Activated CD8-positive, alpha-beta memory T cell treated with anti-CD3 and anti-CD28 coated beads, Interleukin-2, amount 10 ng/mL, durations not matched to agents 7 days and 5 days (primary cell): ENCODE results near the gene FUT6. TPM values are rescaled to one million over a fixed set of nuclear protein-coding genes. Genes with fewer than 3 reads are reported as not detected.

ENCODE experiments used
- ATAC-seq: fragments of 150-1000 bp; cut with Tn5 transposase; one replicate; pipeline ENCODE4 v1.10.0; 2021; ENCODE audit warnings: moderate library complexity
- CTCF ChIA-PET: fragments of 350-600 bp; sonication (Branson Sonifier 250); formaldehyde crosslinking; loops from one replicate; lab custom pipeline; 2021; ENCODE audit warnings: antibody characterized with exemption; lab: Charles Lee
- DNase-seq: peaks from one replicate; pipeline ENCODE4 v3.0.0-alpha.2; 2020
- H3K27ac Mint-ChIP-seq: one replicate; pipeline ENCODE4 v1.8.0; 2021; ENCODE audit warnings: mild to moderate bottlenecking, mixed read lengths
- H3K27me3 Mint-ChIP-seq: one replicate; pipeline ENCODE4 v1.8.0; 2021; ENCODE audit warnings: mixed read lengths
- H3K36me3 Mint-ChIP-seq: one replicate; pipeline ENCODE4 v1.8.0; 2021; ENCODE audit warnings: mild to moderate bottlenecking, mixed read lengths
- H3K4me1 Mint-ChIP-seq: one replicate; pipeline ENCODE4 v1.8.0; 2021; ENCODE audit warnings: mixed read lengths
- H3K4me3 Mint-ChIP-seq: one replicate; pipeline ENCODE4 v1.8.0; 2021; ENCODE audit warnings: mild to moderate bottlenecking, moderate library complexity, mixed read lengths
- H3K9me3 Mint-ChIP-seq: one replicate; pipeline ENCODE4 v1.8.0; 2022; ENCODE audit warnings: low read depth, mixed read lengths
- total RNA-seq, 2 experiments: library from RNA; stranded (reverse); gene quantifications; one replicate each; pipeline ENCODE4 v1.2.3, GENCODE V29; 2021

Gene FUT6
- total RNA-seq, 2 experiments from 2014 or later, result not detected

GRCh38 chr19:5803441-5803751, 36.1 kb downstream of the FUT6 start:
- Mint-ChIP-seq H3K36me3 (no peaks in the 10 kb centered on the region), H3K9me3 (no peaks in the 10 kb centered on the region), H3K27ac (no peak overlapping the region), H3K4me1 (peaks cover 19% of the 10 kb centered on the region), H3K4me3 (peak overlapping the region; percentile 64), H3K27me3 (peaks cover 47% of the 10 kb centered on the region)
- DNase-seq, result no peak
- ATAC-seq, result no peak
- CTCF ChIA-PET, result interaction anchor here (0.7 to 2.4 kb wide), 45 partner anchors 10 to 476 kb away, joined by 3 to 62 read pairs (median 5); partner anchors contain the start of genes CATSPERD, DUS3L, LONP1 and NDUFA11

DNA sequence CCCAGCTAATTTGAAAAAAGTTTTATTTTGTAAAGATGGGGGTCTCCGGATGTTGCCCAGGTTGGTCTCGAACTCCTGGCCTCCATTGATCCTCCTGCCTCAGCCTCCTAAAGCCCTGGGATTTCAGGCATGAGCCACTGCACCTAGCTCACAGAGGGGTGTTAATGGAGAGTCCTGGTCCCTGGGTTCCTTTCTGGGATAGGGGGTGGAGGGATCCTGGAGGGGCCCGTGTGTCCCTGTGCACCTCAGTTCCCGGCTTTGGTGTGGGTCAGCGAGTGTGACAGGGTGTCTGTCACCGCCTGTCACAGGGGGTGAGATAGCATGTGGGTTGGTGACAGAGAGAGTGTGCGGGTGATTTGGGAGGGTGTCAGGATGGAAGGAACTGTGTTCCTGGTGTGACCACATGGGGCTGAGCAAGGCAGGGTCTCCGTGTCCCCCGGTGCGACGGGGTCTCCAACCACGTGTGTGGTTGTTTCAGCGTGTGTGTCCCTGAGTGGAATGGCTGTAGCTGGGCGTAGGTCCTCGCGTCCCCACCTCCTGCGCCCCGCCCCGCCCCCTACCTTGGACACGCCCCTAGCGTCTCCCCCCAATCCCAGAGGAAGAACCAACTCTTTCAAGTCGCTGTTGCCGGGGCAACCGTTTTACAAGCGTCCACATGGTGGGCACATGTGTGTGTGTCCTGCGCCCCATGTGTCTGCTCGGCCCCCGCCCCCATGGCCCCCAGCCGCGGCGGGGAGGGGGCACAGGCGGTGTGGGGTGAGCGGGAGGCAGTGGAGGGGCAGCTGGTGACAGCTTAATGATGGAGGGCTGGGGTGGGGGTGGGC, 37.5 kb downstream of the FUT6 start:
- DNase-seq (peak; percentile 42), ATAC-seq (no peak)
- H3K9me3 Mint-ChIP-seq, result no peaks in the 10 kb centered on the region
- no peaks in the 10 kb centered on the region for H3K36me3 Mint-ChIP-seq
- CTCF ChIA-PET, result interaction anchor here (0.9 to 1.5 kb wide), 2 partner anchors 84 to 220 kb away, joined by 3 to 5 read pairs; no protein-coding TSS in a partner anchor
- H3K4me3 Mint-ChIP-seq, result no peak overlapping the region
- H3K27me3 Mint-ChIP-seq, result peaks cover 42% of the 10 kb centered on the region
- no peak overlapping the region for H3K27ac Mint-ChIP-seq
- H3K4me1 Mint-ChIP-seq, result peaks cover 19% of the 10 kb centered on the region

DNA sequence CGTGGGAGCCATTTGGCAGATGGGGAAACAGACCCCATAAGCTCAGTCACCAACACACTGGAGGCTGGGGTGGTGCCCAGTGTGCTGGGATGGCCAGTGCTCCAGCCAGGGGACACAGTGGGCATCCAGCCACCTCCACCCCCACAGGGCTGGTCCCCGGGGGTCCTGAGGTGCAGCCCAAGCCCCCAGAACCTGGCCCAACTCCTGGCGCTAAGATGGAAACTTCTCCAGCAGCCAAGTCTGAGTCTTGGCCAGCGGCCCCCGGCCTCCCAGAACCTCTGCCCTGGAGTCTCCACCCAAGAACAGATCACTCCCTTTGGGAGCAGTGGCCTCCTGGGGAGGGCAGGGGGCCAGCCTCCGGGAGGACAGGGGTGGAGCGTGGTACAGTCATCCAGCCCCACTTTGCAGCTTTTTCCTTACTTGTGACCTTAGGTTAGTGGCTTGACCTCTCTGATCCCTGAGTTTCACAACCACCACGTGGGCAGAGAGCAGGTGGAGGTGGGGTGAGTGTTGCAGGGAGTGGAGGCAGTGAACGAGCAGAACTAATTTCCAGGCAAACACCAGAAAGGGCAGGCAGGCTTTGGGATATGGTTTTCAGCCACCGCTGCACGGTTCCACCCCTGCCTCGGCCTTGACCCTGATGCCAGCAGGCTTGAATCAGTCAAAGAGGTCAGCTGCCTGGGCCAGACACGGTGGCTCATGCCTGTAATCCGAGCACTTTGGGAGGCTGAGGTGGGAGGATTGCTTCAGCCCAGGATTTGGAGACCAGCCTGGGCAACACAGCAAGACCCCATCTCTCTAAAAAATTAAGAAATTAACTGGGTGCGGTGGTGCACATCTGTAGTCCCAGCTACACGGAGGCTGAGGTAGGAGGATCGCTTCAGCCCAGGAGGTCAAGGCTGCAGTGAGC, 38.9 kb downstream of the FUT6 start:
- peaks cover 30% of the 10 kb centered on the region for H3K27me3 Mint-ChIP-seq
- no peak for ATAC-seq
- no peaks in the 10 kb centered on the region for H3K36me3 Mint-ChIP-seq
- no peaks in the 10 kb centered on the region for H3K9me3 Mint-ChIP-seq
- CTCF ChIA-PET, result interaction anchor here (1.1 to 1.5 kb wide), 3 partner anchors 10 to 222 kb away, joined by 3 to 5 read pairs (median 4); partner anchors contain the start of gene DUS3L
- no peak overlapping the region for H3K4me3 Mint-ChIP-seq
- DNase-seq, result no peak
- H3K4me1 Mint-ChIP-seq, result peaks cover 19% of the 10 kb centered on the region
- H3K27ac Mint-ChIP-seq, result no peak overlapping the region

DNA sequence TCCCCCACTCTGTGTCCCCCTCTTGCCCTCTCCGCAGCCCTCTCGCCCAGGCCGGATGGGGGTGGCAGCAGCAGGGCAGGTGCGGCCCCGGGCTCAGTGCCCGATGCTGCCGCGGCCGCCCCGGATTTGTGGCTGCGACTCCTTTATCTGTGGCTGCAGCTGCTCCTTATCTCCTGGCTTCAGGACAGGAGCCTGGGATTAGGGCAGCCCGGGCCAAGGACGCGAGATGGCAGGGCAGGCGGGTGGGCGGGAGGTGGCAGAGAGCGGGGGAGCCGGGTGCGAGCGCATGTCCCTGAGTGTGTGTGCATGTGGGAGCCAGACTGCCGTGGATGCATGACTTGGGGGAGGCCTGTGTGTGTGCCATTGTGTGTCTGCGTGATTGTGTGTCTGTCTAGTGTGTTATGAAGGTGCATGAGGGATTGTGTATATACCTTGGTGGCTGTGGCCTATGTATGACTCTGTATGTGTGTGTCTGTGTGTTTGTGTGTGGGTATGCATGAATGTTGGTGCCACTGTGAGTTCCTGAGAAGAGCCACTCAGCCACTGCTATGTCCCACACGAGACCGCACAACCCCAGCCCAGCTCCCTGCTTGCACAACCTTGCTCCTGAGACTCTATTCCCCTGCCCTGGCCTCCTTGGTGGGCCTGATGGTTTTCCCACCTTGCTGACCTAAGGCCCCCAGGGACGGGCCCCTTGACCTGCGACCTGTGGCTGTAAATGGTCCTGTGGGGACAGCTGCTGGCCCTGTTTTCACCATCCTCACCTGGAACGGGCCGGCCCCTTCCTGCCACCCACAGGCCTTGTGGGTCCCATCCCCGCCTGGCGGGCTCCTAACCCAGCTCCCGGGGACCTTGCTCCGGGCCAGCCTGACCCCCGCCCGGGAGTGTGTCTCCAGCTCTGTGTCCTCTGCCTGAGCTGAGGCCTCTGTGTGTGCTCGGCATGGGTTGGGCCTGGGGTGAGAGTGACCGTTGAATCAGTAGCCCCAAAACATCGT, 40.0 kb downstream of the FUT6 start:
- H3K36me3 Mint-ChIP-seq, result no peaks in the 10 kb centered on the region
- no peak overlapping the region for H3K4me3 Mint-ChIP-seq
- H3K4me1 Mint-ChIP-seq, result peaks cover 19% of the 10 kb centered on the region
- ATAC-seq (no peak), DNase-seq (no peak)
- CTCF ChIA-PET, result interaction anchor here (1.1 kb wide), 2 partner anchors 9 to 113 kb away, joined by 3 to 4 read pairs; partner anchors contain the start of gene DUS3L
- no peak overlapping the region for H3K27ac Mint-ChIP-seq
- peaks cover 26% of the 10 kb centered on the region for H3K27me3 Mint-ChIP-seq
- H3K9me3 Mint-ChIP-seq, result no peaks in the 10 kb centered on the region

DNA sequence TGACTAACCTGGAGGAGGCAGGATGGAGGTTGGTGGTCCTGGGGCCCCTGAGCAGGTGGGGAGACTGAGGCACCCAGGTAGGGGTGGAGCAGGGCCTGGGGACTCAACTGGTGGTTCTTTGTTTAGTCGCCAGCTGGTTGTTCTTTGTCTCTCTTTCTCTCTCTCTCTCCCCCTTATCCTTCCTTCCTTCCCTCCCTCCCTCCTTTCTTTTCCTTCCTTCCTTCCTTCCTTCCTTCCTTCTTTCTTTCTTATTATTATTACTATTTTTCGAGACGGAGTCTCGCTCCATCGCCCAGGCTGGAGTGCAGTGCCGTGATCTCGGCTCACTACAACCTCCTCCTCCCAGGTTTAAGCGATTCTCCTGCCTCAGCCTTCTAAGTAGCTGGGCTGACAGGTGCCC, 41.3 kb downstream of the FUT6 start:
- no peak overlapping the region for H3K4me3 Mint-ChIP-seq
- peaks cover 18% of the 10 kb centered on the region for H3K27me3 Mint-ChIP-seq
- DNase-seq (no peak), ATAC-seq (no peak)
- no peaks in the 10 kb centered on the region for H3K9me3 Mint-ChIP-seq
- no peaks in the 10 kb centered on the region for H3K36me3 Mint-ChIP-seq
- CTCF ChIA-PET, result no interaction called here
- H3K4me1 Mint-ChIP-seq, result peaks cover 8% of the 10 kb centered on the region
- H3K27ac Mint-ChIP-seq, result no peak overlapping the region

GRCh38 chr19:5795382-5795919, 44.1 kb downstream of the FUT6 start:
- Mint-ChIP-seq H3K9me3 (no peaks in the 10 kb centered on the region), H3K27me3 (peaks cover 7% of the 10 kb centered on the region), H3K36me3 (peaks cover under 1% of the 10 kb centered on the region), H3K27ac (no peak overlapping the region), H3K4me3 (no peak overlapping the region), H3K4me1 (peaks cover 4% of the 10 kb centered on the region)
- no peak for ATAC-seq
- CTCF ChIA-PET, result interaction anchor here (3.2 to 8.0 kb wide), 2 partner anchors 9 to 106 kb away, joined by 15 to 62 read pairs; partner anchors contain the start of genes NRTN and RPL36
- no peak for DNase-seq

GRCh38 chr19:5793188-5793587, 46.3 kb downstream of the FUT6 start:
- Mint-ChIP-seq H3K27ac (no peak overlapping the region), H3K36me3 (peaks cover 14% of the 10 kb centered on the region), H3K27me3 (no peaks in the 10 kb centered on the region), H3K4me1 (peaks cover 12% of the 10 kb centered on the region), H3K4me3 (no peak overlapping the region), H3K9me3 (no peaks in the 10 kb centered on the region)
- CTCF ChIA-PET, result interaction anchor here (0.7 to 8.0 kb wide), 6 partner anchors 8 to 245 kb away, joined by 3 to 62 read pairs (median 6); partner anchors contain the start of genes NRTN, PRR22 and RPL36
- no peak for DNase-seq
- no peak for ATAC-seq

DNA sequence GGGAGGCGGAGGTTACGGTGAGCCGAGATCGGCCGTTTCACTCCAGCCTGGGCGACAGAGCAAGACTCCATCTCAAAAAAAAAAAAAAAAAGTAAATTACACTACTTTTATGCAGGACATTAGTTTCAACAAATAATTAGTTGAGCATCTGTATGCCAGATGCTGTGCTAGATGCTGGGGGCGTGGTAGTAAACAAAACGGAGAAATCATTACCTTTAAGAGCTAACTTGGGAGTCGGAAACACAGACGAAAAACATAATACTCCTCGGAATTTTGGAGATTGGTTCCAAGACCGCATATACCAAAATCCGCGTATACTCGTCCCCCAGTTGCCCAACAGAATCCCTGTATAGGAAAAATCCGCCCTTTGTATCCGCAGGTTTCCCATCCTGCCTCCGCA, 47.3 kb downstream of the FUT6 start:
- H3K4me1 Mint-ChIP-seq, result peaks cover 12% of the 10 kb centered on the region
- peaks cover 17% of the 10 kb centered on the region for H3K36me3 Mint-ChIP-seq
- DNase-seq (no peak), ATAC-seq (no peak)
- no peaks in the 10 kb centered on the region for H3K27me3 Mint-ChIP-seq
- H3K9me3 Mint-ChIP-seq, result no peaks in the 10 kb centered on the region
- CTCF ChIA-PET, result interaction anchor here (1.1 to 8.0 kb wide), 3 partner anchors 12 to 71 kb away, joined by 3 to 62 read pairs (median 4); partner anchors contain the start of gene NRTN
- H3K4me3 Mint-ChIP-seq, result no peak overlapping the region
- H3K27ac Mint-ChIP-seq, result no peak overlapping the region

DNA sequence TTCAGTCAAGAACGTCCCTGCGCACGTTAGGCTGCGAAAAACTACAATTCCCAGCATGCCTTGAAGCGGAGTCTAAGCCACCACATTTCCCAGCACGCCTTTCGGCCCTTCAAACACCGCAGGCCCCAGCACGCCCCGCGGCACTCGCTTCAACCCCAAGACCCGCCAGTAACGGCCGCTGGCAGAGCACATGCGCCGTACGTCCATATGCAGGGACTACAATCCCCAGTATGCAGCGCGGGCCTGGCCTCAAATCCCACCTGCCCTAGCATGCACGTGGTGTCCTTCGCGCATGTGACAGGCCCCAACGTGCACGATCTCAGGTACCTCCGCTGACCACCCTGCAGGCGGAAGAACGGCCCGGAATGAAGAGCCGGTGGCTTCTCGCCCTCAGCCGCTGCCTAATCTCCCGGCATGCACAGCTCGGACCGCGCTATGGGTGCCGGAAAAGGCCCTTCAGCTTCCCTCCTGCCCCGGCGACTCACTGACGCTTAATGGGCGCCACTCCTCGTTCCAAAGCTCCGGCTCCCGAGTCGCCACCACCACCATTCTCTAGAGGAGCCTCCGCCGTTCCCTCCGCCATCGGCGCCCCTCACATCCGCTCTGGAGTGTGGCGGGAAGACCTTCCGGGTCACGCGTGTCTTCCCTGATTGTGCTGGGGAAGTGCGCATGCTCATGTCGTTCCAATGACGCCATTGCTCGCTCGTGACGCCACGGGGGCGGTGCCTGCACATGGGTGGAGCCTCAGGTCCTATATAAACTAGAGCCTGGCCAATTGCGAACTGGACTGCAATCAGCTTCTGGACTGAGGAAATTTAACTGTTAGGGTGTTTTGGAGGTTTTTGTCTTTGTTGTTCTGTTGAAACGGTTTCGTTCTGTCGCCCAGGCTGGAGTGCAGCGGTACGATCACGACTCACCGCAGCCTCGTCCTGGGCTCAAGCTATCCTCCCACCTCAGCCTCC, 48.7 kb downstream of the FUT6 start, which contains the start of gene DUS3L:
Gene DUS3L (minus strand): TSS at position 605 of the 962 bp plus-strand sequence. CDS start 22 bp downstream, at position 583.
- peaks cover 27% of the 10 kb centered on the region for H3K36me3 Mint-ChIP-seq
- H3K4me3 Mint-ChIP-seq, result peak within 1 kb of the TSS; percentile 89
- peaks cover 12% of the 10 kb centered on the region for H3K4me1 Mint-ChIP-seq
- CTCF ChIA-PET, result interaction anchor here (0.6 to 8.0 kb wide), 10 partner anchors 9 to 566 kb away, joined by 3 to 62 read pairs (median 4); partner anchors contain the start of genes CATSPERD, LONP1, NDUFA11 and NRTN
- H3K27ac Mint-ChIP-seq, result peak within 1 kb of the TSS; percentile 99
- ATAC-seq (peak; percentile 94), DNase-seq (peak; percentile 99)
- no peaks in the 10 kb centered on the region for H3K9me3 Mint-ChIP-seq
- no peaks in the 10 kb centered on the region for H3K27me3 Mint-ChIP-seq

DNA sequence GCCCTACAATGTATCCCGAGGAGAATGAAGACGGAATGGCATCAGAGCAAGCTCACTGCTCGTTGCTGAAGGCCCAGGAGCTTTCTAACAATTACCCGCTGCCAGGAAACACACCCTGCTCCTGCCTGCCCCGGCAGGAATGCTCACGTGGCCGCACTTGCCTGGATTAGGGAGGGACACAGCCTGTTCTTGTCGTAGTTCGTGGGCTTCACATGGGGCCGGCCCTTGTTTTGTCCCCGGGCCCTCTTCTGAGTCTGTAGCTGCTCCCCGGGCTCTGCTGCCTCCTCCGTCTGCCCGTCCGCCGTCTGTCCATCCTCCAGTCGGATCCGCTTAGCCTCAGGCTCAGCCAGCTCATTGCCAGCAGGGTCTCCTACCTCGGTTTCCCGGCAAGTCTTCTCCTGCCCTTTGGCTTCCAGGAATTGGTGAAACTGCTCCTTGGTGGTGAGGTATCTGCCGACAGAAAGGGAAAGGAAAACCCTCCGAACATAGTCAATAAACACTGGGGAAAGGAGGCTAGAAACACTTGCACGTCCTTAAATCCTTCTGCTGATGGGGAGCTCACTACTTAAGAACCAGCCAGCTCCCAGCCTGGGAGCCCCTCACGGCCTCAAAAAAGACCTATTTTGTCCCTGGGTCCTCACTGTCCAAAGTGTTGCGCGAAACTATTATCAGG, 49.5 kb downstream of the FUT6 start:
- Mint-ChIP-seq H3K4me1 (peaks cover 12% of the 10 kb centered on the region), H3K4me3 (peak overlapping the region; percentile 89), H3K27ac (peak overlapping the region; percentile 99), H3K36me3 (peaks cover 28% of the 10 kb centered on the region), H3K9me3 (no peaks in the 10 kb centered on the region), H3K27me3 (no peaks in the 10 kb centered on the region)
- CTCF ChIA-PET, result interaction anchor here (0.6 to 8.0 kb wide), 6 partner anchors 10 to 567 kb away, joined by 3 to 62 read pairs (median 4); partner anchors contain the start of genes CATSPERD, LONP1, NDUFA11 and NRTN
- ATAC-seq, result no peak
- no peak for DNase-seq
